HG03442 (cell line): ENCODE data around the gene SMIM32.
A peak's percentile ranks its signal among the peaks of the same experiment; 100 is the strongest.

Experiments used
- ATAC-seq: cut with Tn5 transposase; IDR thresholded peaks from one replicate; pipeline ENCODE4 v1.9.1; 2021; ENCODE audit warnings: mild to moderate bottlenecking, moderate library complexity; ENCODE audit not compliant: unreplicated experiment

The SMIM32 gene

GRCh38 chr5:136192526-136193321, at the start of gene SMIM32:
SMIM32 (minus strand) TSS chr5:136193162; CDS start chr5:136192524, 638 bp downstream.
- no peak for ATAC-seq

DNA sequence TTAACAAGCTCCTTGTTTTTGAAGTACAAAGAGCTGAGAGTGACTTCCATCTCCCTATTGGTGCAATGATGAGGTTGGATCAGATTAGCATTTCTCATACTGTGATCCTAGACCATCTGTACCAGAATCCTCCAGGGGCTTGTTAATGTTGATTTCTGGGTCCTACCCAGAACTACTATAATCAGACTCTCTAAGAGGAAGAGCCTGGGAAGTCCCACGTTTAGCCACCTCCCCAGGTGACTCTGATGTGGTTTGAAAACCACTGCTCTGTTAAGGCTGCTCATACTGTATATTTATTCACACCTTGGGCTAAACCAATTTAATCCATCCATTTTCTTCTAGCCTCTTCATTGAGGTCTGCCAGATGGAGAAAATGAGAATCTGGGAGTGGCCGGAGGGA, 49.6 kb upstream of the SMIM32 start:
- peak; percentile 74 for ATAC-seq

DNA sequence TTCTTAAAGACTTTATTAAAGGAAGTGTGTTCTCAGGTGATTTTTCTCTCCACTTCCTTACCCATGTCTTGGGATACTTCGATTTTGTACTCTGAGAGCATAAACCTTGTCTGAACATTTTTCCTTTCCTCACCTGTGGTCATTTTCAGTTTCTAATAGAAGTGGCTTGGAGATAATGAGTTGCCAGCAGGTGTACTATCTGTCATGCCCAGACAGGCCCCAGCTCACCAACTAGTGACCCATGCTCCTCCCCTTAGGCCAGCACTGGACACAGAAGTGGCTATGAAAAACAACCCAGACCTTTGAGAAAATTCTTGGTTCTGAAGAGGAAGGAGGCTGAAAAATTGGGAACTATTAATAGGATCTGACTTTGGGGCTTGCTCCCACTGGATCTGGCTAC, 49.2 kb upstream of the SMIM32 start:
- peak; percentile 71 for ATAC-seq

- no peak for ATAC-seq
Measured at GRCh38 chr5:136240894-136241293, 47.9 kb upstream of the SMIM32 start.

DNA sequence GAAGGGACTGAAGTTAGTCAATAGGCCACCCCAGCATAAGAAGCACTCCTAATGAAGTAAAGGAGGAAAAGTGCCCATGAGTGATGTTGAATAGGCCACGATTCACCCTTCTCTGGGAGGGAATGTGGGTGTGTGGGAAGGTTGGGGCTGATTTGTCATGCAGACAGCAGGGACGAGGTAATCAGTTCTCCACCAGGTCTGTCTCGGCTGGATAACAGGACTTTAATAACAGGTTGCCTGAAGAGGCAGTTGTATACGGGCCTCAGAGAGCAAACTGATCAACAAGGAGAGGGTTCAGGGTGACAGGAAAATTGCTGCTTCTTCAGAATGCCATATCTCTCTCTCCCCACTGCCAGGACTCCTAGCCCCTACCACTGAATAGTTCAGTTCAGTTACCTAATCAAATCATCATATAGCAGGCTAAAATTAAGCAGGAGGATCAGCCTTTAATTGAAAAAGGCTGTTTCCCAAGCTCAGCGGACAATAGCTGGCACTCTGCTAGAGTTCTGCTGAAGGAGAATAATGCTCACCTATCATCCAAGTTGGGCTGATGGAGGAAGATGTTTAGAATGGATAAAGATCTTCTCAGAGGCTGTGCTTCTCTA, 43.6 kb upstream of the SMIM32 start:
- ATAC-seq, result no peak

DNA sequence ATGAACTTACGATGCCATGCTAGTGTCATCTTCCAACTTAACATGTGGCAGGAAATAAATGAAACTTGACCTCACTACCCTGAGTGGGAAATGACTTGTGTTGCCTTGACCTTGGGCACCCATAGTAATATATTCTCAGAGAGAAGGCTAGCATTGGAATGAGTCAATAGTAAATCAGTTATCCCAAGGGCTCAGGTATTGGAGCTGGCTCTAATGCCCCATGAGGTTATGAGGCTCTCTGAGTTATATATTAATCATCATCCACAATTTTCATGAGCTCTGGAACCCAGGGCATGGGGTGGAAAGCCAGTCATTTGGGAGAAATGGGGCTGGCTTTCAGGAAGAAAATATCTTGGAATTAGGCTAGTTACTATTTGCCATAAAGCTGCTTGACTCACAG, 42.4 kb upstream of the SMIM32 start:
- ATAC-seq, result no peak

- ATAC-seq, result peak; percentile 67
Measured at GRCh38 chr5:136232316-136232715, 39.4 kb upstream of the SMIM32 start.

DNA sequence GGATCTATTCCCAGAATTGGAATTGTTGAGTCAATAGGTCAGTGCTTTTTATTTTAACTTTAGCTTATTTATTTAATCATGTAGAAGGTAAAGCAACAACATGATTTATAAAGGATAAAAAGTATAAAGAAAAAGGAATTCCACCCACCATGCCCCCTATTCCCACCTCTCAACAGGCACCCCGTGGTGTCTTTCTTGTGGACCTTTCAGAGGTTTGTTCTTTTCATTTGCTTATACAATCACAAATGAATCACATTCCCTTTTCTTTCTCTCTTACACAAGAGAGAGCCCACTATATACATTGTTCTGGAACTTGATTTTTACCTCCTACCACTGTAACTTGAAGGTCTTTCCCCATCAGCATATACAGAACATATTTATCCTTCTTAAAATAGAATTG, 37.2 kb upstream of the SMIM32 start:
- no peak for ATAC-seq

DNA sequence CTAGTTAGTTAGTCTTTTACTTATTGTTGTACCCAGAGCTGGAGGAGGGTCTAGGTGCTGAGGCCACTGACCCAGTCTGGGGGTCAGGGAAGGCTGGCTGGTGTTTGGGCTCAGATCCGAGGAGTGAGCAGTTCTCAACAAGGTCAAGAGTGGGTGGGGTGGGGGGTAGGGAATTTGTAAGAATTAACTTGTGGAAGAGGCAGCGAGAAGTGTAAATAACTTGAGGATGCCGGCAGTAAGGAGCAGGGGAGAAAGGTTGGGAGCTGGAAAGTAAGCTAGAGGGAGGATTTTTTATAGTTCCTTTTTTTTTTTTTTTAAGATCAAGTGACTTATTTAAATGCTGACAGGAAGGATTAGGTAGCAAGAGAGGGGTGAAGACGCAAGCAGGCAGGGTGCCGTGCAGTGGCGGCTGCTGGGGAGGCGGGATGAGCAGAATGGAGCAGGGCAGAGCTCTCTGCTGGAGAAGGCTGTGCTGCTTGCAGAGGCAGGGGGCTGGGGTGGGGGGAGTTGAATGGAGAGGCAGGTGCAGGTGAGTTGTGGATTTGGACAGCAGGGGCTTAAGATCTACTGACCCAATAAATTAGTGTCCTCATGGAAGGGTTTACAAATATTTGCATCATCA, 35.3 kb upstream of the SMIM32 start:
- no peak for ATAC-seq

- ATAC-seq, result no peak
Measured at GRCh38 chr5:136226401-136226800, 33.4 kb upstream of the SMIM32 start.

DNA sequence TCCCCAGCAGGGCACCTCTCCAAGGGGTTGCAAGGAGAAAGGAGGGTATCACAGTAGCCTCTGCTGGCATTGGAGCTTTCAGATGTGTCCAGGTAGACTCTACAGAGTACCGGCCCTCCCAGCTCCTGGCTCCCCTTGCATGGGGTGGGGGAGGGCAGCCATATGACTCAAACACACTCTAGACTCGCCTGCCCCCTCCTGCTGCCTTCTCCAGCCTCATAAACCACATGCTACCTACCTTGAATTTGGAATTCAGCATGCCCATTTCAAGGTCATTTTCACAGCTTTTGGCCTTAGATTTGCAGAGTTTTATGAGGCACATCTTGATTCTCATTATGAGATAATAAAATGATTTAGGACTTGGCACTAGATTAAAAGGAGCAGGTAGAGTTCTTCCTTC, 32.8 kb upstream of the SMIM32 start:
- ATAC-seq, result no peak

DNA sequence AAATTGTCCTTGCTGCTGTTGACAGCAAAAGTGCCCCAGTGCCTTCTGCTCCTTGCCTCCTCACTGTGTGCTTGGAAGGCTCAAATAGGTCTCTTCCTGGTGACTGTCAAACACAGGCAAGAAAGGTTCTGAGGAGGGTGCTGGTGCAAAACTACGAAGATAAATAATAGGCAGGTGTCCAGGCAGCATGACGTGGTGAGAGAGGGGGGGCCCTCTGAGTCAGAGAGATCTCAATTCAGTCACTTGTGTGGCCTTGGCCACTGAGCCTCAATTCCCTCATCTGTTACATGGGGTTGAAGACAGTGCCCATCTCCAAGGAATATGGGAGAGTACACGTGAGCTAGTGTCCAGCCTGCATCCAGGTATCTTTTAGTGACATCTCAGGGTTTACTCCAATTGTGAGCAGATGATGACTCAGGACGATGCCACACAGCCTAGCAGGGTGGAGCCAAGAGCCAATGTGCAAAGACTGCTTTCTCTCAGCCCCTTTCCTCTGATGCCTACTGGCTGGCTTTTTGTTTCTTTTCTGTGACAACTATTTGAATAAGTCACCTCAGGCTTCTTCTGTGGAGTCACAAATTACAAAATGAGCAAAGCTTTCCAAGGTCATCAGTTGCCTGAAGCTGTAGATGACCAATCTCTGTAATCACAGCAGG, 29.7 kb upstream of the SMIM32 start:
- ATAC-seq, result no peak

DNA sequence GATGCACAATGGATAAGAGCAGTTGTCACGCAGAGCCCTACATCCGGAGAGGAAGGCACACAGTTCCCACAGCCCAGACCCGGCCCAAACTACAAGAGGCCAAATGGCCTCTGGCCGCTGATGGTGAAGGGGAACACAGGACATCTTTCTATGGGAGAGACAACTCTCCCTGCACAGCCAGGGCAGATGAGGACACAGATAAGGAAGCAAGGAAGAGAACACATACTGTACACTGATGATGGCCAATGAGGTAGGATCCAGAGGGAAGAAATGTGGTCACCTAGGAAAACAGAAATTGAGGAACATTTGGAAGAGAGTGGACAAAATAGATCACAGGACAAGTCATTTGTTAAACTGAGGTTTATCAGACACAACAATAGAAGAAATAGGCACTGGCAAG, 28.4 kb upstream of the SMIM32 start:
- no peak for ATAC-seq

GRCh38 chr5:136216230-136216629, 23.3 kb upstream of the SMIM32 start:
- ATAC-seq, result no peak

GRCh38 chr5:136215812-136216211, 22.9 kb upstream of the SMIM32 start:
- ATAC-seq, result no peak

GRCh38 chr5:136213919-136214493, 21.0 kb upstream of the SMIM32 start:
- ATAC-seq, result no peak

DNA sequence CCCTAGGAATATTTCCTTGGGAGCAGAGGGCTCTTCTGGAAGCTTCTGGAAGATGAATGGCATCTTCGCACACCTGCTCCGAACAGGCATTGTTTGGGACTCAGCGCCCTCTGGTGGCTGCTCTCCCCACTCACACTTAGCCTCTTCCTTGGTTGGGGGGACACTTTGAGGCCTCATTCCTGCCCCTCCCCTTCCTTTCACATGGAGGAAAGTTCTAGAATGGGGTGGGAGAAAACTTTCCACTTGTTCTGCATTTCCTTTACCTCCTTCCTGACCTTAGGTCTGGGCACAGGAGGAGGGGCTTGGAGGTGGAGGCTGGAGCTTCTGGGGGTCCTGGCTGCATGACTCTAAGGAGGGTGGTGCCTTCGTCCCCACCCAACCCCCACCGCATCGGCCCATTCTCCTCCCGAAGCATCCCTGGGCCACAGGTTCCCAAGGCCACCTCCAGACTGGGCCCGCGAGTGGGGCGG, 19.3 kb upstream of the SMIM32 start:
- ATAC-seq, result no peak

GRCh38 chr5:136211282-136212040, 18.5 kb upstream of the SMIM32 start:
- no peak for ATAC-seq

GRCh38 chr5:136210259-136210658, 17.3 kb upstream of the SMIM32 start:
- no peak for ATAC-seq

DNA sequence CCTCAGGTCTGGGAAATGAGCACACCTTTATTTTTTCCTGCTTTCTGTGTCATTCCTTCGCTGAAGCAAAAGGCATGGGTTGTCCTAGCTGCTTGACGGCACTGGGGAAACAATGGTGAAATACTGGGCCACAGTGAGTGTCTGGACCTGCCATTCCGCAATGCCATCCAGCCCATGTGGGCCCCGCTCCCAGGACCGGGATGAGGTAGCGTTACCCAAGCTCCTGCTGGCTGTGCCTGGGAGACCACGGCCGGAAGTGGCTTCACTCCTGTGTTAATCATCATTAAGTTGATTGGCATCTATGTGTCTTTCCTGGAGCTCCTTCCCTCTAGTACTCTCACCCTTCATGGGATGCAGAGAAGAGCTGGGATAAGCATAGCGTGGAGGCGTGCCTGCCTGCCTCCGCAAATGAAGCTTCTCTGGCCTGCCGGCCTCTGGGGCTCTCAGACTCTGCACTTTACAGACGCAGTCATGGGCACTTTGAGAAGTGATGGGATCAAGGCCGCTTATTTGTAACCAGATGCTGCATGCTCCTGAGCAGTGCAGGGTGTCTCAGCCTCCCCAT, 16.5 kb upstream of the SMIM32 start:
- ATAC-seq, result no peak
